DMS 273 treated with DMSO at 0.1 percent for 48 hours (cell line): ENCODE measurements around the gene TAPBP.
"Not testable (repeated sequence)": the region's sequence is repeated elsewhere in the genome, so short reads cannot be mapped to it uniquely, and the experiment has no call there.

ENCODE experiments used
- DNase-seq: peaks from one replicate; lab custom pipeline; 2025; lab: John Stamatoyannopoulos, UW

TAPBP gene

DNA sequence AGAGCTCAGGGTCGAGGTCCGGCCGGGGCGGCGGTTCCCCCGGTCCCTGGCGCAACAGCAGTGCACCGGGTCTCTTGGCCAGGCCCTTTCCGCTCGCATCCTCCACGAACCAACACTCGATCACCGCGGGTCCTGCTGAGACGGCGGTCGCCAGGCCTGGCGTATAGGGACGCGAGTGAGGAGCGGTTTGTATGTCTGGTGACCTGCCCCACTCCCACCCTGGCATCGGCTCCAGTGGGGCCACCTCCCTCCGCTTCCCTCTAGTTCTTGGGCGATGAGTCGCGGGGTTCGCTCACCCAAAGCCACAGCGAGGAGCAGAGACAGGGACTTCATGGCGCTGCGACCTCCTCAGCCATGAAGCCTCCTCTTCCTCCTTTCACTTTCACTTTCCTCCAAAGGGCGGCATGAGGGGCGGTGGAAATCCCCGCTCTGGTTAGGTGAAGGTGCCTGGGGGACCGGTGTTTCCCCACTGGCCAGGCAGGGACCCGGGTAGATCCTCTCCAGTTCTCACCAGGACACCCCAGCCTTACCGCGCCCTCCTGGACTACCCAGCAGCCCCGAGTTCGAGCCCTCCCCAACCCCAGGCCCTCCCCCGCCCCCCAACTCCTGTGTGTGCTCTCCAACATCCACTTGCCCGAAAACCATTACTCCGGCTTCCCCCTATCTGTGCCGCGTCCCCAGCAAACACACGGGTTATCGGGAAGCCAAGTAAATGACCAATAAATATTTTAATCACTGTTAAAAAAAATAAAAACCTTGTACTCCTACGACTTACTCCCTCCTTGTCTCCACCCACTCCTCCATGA is at the start of gene TAPBP:
TAPBP (minus strand) TSS at position 370 of the 806 bp plus-strand sequence; CDS start at position 333, 37 bp downstream.
- no peak for DNase-seq

DNA sequence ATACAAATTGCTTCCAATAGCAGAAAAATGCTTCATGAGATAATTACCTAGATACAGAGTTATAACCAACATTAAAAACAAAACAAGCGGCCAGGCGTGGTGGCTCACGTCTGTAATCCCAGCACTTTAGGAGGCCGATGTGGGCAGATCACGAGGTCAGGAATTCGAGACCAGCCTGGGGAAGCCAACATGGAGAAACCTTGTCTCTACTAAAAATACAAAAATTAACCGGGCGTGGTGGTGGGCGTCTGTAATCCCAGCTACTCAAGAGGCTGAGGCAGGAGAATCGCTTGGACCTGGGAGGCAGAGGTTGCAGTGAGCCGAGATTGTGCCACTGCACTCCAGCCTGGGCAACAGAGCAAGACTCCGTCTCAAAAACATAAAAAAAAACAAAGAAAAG is 49.6 kb upstream of the TAPBP start:
- not testable (repeated sequence) for DNase-seq

DNA sequence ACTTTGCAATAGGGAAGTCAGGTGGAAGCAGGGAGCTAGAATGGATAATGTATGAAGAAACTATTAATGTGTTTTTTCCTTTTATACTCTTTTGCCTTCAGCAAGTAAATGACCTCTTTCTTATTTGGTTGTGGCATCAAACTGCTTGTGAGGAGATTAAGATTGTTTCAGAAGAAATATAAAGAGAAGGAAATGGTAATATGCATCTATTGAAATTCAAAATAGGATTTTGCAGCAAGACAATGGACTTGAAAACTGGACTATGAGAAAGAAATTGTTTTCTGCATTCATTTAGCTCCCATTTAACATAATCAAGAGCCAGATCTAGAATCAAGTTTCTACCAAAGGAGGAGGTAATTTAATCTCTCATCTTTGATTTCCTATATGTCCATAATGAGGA is 45.5 kb upstream of the TAPBP start:
- DNase-seq: no peak

DNA sequence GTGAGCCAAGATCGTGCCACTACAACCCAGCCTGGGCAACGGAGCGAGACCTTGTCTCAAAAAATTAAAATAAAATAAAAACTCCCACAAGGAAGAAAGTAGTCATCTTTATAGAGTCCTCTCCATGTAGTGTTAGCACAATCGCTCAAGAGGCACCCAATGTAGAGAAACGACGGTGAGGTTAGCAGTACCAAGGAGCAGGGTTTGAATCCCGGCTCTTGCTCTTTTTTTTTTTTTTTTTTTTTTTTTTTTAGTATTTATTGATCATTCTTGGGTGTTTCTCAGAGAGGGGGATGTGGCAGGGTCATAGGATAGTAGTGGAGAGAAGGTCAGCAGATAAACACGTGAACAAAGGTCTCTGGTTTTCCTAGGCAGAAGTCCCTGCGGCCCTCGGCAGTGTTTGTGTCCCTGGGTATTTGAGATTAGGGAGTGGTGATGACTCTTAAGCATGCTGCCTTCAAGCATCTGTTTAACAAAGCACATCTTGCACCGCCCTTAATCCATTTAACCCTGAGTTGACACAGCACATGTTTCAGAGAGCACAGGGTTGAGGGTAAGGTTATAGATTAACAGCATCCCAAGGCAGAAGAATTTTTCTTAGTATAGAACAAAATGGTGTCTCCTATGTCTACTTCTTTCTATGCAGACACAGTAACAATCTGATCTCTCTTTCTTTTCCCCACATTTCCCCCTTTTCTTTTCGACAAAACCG is 43.4 kb upstream of the TAPBP start:
- DNase-seq: not testable (repeated sequence)

DNA sequence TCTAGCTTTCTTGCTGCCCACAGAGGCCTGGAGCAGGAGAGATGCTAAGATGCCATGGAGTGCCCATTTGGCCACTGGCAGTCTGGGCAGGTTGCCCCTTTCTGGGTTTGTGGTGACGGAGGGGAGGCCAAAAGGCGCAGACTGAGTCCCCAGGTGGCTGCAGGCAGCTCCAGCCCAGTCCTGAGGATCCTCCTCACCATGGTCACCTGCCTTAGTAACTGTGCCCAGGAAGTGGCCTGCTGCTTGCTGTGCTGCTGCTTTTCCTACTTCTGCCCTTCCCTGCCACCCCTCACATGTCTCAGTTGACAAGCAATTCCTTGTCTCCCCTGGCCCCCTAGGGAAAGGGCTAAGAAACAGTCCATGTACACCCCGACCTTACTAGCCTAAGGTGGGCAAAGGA is 42.4 kb upstream of the TAPBP start:
- no peak for DNase-seq

DNA sequence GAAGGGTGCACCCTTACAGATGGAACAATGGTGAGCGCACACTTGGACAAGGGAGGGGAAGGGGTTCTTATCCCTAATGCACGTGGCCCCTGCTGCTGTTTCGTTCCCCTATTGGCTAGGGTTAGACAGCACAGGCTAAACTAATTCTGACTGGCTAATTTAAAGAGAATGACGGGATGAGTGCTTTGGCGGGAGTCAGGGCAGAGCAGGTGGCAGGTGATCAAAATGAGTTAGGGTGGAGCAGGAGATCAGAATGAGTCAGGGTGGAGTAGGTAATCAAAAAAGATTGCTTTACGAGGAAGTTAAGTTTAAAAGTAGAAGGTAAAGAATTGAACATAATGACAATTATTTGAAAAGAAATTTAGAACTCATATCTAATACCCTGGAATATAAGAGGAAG is 42.0 kb upstream of the TAPBP start:
- DNase-seq: not testable (repeated sequence)

DNA sequence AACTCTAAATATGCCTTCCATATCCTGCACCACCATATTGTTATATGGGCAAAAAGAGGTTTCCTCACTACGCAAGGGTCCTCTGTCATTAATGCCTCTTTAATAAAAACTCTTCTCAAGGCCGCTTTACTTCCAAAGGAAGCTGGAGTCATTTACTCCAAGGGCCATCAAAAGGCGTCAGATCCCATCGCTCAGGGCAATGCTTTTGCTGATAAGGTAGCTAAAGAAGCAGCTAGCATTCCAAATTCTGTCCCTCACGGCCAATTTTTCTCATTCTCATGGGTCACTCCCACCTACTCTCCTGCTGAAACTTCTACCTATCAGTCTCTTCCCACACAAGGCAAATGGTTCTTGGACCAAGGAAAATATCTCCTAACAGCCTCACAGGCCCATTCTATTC is 33.9 kb upstream of the TAPBP start:
- DNase-seq: no peak

DNA sequence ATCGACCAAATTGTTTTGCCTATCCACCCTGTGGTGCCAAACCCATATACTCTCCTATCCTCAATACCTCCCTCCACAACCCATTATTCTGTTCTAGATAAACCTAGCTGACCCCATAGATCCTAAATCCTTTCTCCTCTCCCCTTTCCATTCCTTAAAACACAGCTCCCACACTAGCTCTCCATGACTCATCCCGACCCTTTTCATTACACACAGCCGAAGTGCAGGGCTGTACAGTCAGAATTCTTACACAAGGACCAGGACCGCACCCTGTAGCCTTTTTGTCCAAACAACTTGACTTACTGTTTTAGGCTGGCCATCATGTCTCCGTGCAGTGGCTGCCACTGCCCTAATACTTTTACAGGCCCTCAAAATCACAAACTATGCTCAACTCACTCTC is 33.1 kb upstream of the TAPBP start:
- DNase-seq: not testable (repeated sequence)

DNA sequence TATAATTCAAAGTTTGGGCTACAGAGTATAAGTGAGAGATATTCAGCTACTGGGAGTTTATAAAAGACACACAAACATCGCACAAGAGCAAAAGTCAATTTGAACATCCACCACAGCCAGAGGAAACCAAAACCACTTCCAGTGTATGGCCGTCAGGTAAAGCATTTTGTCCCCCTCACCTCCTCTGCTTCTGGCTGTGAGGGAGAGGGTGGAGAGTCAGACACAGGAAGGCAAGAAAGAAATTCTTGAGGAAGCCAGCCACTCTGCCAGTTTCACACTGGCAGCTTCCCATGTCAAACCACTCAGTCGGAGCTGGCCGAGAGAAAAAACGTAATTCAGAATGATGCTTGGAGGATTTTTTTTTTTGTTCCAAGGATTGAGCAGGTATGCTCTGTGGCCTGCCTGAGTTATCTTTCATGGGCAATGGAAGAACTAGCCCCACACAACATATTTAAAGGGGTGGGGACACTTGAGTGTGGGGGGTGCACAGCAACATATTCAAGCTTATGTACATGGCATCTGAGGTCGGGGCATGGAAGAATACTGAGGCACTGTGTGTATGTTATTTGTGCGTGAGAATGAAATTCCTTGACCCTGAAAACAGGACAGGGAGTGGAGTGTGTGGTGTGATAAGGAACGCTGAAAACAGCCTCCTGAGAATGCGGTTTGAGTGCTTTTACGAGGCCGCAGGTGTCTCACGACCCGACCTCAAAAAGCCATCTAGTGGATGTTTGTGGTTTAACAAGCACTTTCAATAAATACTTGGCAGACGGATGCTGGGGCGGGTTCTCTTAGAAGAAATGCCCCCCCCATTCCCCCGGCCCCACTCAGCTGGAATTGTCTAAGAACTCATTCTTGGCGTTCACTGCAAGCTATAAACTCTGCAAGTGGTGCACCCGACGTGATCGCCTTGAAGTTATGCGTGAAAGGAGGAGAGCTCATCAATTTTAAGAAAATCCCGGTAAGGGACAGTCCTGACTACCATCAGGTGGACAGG is 31.1 kb upstream of the TAPBP start:
- DNase-seq: peak; percentile 33

DNA sequence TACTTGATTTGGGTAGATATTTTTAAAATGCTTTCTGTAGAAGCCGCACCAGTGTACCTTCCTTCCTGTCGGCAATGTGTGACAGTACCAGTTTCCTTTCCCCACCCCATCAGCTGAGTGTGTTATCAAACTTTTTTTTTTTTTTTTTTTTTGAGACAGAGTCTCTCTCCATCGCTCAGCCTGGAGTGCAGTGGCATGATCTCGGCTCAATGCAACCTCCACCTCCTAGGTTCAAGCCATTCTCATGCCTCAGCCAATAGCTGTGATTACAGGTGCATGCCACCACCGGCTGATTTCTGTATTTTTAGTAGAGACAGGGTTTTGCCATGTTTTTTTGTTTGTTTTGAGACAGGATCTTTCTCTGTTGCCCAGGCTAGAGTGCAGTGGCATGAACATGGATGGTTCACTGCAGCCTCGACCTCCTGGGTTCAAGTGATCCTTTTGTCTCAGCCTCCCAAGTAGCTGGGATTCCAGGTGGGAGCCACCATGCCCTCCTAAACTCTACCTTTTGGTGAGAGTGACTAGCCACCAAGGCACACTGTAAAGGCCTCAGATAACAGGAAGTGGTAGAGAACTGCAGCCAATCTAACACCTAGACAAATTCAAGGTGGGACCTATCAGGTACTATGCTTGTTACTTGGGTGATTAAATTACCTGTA is 30.2 kb upstream of the TAPBP start:
- DNase-seq: no peak

DNA sequence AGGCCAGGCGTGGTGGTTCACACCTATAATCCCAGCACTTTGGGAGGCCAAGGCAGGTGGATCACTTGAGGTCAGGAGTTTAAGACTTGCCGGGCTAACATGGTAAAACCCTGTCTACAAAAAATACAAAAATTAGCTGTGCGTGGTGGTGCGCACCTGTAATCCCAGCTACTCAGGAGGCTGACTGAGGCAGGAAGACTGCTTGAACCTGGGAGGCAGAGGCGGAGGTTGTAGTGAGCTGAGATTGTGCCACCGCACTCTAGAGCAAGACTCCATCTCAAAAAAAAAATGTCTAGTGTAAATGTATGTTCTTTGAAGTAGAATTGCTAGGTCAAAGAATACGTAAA is 29.7 kb upstream of the TAPBP start:
- not testable (repeated sequence) for DNase-seq

DNA sequence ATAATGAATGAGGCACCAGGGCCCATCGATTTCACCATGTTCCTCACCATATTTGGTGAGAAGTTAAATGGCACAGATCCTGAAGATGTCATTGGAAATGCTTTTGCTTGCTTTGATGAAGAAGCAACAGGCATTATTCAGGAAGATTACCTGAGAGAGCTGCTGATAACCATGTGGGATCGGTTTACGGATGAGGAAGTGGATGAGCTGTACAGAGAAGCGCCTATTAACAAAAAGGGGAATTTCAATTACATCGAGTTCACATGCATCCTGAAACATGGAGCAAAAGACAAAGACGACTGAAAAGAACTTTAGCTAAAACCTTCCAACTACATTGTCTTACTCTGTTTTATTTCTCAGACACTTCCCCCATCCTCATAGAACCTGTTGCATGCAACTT is 25.3 kb upstream of the TAPBP start:
- DNase-seq: no peak

DNA sequence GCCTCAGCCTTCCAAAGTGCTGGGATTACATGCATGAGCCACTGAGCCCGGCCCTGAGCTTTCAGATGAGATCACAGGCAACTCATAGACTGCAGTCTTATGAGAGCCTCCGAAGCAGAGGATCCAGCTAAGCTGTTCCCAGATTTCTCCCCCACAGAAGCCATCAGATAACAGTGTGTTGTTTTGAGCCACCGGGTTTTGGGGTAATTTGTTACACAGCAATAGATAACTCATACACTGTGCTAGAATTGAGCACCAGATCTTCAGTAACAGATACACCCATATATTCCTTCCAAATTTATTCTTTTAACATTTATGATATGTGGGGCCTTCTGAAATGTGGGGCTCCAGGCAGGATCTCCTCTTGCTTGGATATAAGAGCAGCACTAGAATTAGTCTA is 22.6 kb upstream of the TAPBP start:
- DNase-seq: no peak

DNA sequence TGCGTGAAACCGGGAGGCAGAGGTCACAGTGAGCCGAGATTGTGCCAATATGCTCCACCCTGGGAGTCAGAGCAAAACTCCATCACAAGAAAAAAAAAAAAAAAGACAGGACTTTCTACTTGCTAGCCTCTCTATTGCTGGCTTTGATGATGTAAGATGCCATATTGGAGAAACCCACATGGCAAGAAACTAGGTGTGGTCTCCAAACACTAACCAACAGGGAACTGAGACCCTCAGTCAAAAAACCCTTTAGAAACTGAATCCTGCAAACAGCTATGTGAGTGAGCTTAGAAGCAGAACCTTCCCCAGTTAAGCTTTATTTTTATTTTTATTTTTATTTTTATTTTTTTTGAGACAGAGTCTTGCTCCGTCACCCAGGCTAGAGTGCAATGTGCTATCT is 22.0 kb upstream of the TAPBP start:
- no peak for DNase-seq

DNA sequence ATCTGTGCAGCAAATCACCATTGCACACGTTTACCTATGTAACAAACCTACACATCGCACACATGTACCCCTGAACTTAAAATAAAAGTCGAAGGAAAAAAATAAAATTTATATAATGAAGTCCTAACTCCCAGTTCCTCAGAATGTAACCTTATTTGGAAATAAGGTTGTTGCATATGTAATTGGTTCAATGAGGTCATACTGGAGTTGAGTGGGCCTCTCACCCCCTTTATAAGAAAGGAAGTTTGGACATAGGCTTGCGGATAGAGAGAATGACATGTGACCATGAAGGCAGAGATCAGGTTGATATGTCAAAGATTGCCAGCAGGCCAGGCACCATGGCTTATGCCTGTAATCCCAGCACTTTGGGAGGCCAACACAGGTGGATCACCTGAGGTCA is 19.8 kb upstream of the TAPBP start:
- DNase-seq: no peak

DNA sequence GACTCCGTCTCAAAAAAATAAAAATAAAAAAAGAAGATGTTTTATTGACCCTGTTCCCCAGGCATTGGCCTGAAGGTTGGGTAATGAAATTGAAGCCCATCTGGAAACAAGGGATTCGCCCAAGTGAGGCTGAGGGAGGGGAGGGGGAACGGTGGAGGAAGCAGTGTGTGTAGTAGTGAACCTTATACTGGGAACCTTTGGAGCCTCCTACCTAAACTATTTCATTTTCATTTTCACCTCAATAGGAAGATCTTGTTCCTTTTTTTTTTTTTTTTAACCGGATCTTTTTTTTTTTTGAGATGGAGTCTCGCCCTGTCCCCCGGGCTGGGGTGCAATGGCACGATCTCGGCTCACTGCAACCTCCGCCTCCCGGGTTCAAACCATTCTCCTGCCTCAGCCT is 16.9 kb upstream of the TAPBP start:
- no peak for DNase-seq

DNA sequence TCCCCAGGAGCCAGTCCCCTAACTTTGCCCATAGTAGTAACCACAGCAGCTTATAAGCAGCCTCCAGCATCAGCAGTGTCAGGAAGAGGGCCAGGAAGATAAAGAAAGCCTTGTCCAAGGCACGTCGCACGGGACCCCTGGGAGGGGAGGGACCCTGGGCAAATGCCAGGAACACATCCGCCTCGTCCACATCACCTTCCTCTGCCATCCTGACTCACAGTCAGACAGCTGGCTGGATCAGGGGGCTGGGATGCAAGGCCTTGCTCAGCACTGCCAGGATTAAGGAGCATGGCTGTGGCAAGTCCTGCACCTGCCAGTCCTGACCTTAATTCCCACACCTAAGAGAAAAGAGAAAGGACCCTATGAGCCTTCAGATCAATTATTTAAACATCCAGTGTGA is 15.2 kb upstream of the TAPBP start:
- no peak for DNase-seq

DNA sequence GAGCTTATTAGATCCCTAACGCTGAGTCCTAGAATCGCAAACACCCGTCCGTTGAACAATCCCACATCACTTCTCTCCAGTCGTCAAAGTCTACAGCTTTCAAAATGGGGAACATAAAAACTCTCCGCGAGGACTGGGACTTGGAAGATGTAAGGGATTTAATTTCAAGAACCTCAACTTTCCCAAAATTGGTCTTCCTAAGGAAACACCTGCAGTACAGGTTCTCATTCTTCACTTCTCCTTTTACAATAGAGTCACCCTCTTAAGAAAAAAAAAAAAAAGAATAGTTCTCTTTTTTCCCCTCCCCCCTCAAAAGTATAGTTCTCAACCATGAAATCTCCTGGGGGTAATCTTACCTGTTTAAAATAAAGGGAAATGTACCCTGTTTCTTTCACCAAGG is 10.2 kb upstream of the TAPBP start:
- no peak for DNase-seq

DNA sequence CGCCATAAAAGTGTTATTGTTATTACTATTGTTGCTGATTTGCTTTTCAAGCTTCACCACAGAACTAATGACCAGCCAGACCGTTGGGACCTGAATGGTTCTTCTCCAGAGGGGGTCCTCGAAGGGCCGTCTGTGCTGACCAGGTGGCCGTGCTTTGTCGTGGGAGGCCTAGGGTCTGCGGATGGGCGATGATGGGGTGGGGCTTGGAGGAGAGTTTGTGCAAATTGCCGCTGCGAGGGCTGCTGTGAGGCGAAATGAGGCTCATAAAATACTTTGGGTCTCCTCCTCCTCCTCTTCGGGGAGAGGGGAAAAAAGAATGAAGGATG is 9.7 kb upstream of the TAPBP start:
- no peak for DNase-seq

DNA sequence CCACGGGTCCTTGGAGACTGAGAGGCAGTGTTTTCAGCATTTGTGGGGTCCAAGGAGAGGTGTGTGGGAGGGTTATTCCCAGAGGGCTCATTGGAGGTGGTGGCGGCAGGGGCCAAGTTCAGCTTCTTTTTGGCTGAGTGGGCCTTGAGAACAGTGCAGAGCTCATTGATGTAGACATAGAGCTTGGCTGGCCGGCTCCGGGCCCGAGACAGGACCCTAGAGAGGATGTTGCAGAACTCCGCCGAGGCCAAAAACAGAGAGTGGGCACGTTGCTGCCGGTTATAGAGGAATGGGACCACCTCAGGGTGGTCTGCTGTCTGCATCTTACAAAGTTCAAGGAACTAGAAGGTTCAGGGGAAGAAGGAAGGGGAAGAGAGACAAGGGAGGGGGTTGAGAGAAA is 7.3 kb upstream of the TAPBP start:
- DNase-seq: no peak

DNA sequence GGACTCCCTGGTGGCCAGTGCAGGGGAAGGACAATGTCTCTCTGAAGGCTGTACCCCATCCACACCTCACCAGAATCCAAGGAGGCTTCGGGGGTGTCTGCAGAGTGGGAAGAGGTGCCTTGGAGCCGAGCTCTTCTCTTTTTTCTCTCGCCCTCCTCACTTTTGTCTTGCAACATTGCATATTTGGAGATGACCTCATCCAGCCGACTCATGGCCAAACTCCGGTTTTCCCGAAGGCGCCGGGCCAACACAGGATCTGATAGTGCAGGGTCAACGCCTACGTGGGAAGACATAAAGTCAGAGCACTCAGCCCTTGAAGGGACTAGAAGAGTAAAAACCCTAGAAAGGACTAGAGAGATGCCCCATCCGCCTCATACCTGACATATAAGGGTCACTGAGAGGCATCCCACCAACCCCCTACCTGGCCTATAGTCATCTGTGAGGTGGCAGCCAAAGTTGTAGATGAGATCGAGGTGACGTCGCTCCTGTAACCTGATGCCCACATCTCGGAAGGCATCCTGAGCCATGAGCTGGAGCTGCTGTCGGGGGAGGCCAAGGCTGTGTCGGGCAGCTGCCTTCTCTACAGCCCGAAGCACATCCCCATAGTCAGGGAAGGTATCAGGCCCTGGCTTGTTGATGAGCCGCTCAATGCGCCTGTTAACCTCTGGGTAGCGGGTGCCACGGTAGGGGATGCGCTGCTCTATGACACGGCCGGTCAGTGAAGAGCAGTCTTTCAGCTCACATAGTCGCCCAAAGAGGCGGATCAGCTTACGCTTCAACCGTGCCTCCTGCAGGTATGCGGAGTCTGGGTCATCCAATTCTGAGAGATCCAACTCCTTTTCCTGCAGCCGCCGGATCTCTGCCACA is 6.7 kb upstream of the TAPBP start:
- DNase-seq: no peak
